Liver (tissue), 9 donors: ENCODE results near the gene RFT1. TPM values are rescaled to one million over a fixed set of nuclear protein-coding genes. Genes with fewer than 3 reads are reported as not detected.

Source experiments
- DNase-seq: peaks from one replicate; pipeline ENCODE4 v3.0.0-alpha.2; 2017; ENCODE audit warnings: low spot score
- H3K27ac ChIP-seq, 2 donors: one replicate each; pipeline ENCODE4 v1.7.0; 2013; ENCODE audit warnings: inconsistent platforms in 2 of 2, low read length in 2 of 2, control low read depth in 1 of 2, low read depth in 1 of 2, mild to moderate bottlenecking in 1 of 2
- H3K27me3 ChIP-seq, 4 donors: one replicate each; pipeline versions ENCODE4 v1.6.1 to v1.7.0; 2013; ENCODE audit warnings: low read length in 3 of 4, inconsistent platforms in 1 of 4, mild to moderate bottlenecking in 1 of 4, moderate library complexity in 1 of 4; ENCODE audit not compliant: control insufficient read depth in 4 of 4, insufficient read depth in 4 of 4
- H3K36me3 ChIP-seq, 4 donors: one replicate each; pipeline versions ENCODE4 v1.6.1 to v1.7.0; 2013; ENCODE audit warnings: low read length in 3 of 4, mild to moderate bottlenecking in 3 of 4, low read depth in 1 of 4, moderate library complexity in 1 of 4; ENCODE audit not compliant: control insufficient read depth in 4 of 4, insufficient read depth in 3 of 4
- H3K4me1 ChIP-seq, 4 donors: one replicate each; pipeline versions ENCODE4 v1.6.1 to v1.7.0; 2013; ENCODE audit warnings: low read length in 3 of 4, mild to moderate bottlenecking in 3 of 4, moderate library complexity in 1 of 4; ENCODE audit not compliant: control insufficient read depth in 4 of 4, insufficient read depth in 4 of 4
- H3K4me3 ChIP-seq, 3 donors: one replicate each; pipeline versions ENCODE4 v1.6.1 to v1.7.0; 2013; ENCODE audit warnings: low read length in 3 of 3, control low read depth in 1 of 3, low read depth in 1 of 3, mild to moderate bottlenecking in 1 of 3
- H3K9ac ChIP-seq, 2 donors: one replicate each; pipeline ENCODE4 v1.7.0; 2013; ENCODE audit warnings: low read length in 2 of 2, mild to moderate bottlenecking in 2 of 2, moderate library complexity in 2 of 2, control low read depth in 1 of 2, low read depth in 1 of 2
- H3K9me3 ChIP-seq, 4 donors: one replicate each; pipeline versions ENCODE4 v1.6.1 to v1.7.0; 2013; ENCODE audit warnings: low read length in 3 of 4; ENCODE audit not compliant: control insufficient read depth in 4 of 4
- EGR1 ChIP-seq, 2 donors: IDR thresholded peaks; 2 replicates each; pipeline ENCODE4 v1.6.1; 2016 to 2018; ENCODE audit warnings: antibody characterized with exemption in 2 of 2, low read depth in 2 of 2
- FOXA1 ChIP-seq: IDR thresholded peaks from 2 replicates; pipeline ENCODE4 v1.6.1; 2016; ENCODE audit warnings: antibody characterized with exemption
- FOXA2 ChIP-seq: IDR thresholded peaks from 2 replicates; pipeline ENCODE4 v1.6.1; 2016; ENCODE audit warnings: antibody characterized with exemption
- GABPA ChIP-seq, 2 donors: IDR thresholded peaks in 1 of 2; conservative IDR thresholded peaks in 1 of 2; 2 replicates each; pipeline ENCODE4 v1.6.1; 2016; ENCODE audit warnings: antibody characterized with exemption in 2 of 2, mild to moderate bottlenecking in 1 of 2, moderate library complexity in 1 of 2
- HNF4A ChIP-seq, 2 donors: conservative IDR thresholded peaks; 2 replicates each; pipeline ENCODE4 v1.6.1; 2016; ENCODE audit warnings: antibody characterized with exemption in 2 of 2, mild to moderate bottlenecking in 2 of 2
- HNF4G ChIP-seq: IDR thresholded peaks from 2 replicates; pipeline ENCODE4 v1.6.1; 2016; ENCODE audit warnings: antibody characterized with exemption
- NR2F2 ChIP-seq: IDR thresholded peaks from 2 replicates; pipeline ENCODE4 v1.6.1; 2016; ENCODE audit warnings: antibody characterized with exemption
- RAD21 ChIP-seq, 2 donors: IDR thresholded peaks; 2 replicates each; pipeline ENCODE4 v1.6.1; 2016; ENCODE audit warnings: antibody characterized with exemption in 2 of 2, mild to moderate bottlenecking in 2 of 2
- SP1 ChIP-seq: IDR thresholded peaks from 2 replicates; pipeline ENCODE4 v1.6.1; 2018; ENCODE audit warnings: antibody characterized with exemption, mild to moderate bottlenecking
- TAF1 ChIP-seq: conservative IDR thresholded peaks from 2 replicates; pipeline ENCODE4 v1.6.1; 2016; ENCODE audit warnings: antibody characterized with exemption, mild to moderate bottlenecking
- YY1 ChIP-seq: IDR thresholded peaks from 2 replicates; pipeline ENCODE4 v1.6.1; 2016; ENCODE audit warnings: antibody characterized with exemption, mild to moderate bottlenecking
- WGBS: extraction: QIAGEN DNeasy Blood & Tissue Kit; methylation state at CpG from one replicate; pipeline ENCODE4 v1.1.7; 2013; 5-methylcytosine and 5-hydroxymethylcytosine counted together
- polyA plus RNA-seq, 2 donors: library from polyadenylated mRNA; stranded (reverse) in 1 of 2; unstranded in 1 of 2; fragments of 200-250 nt in 1 of 2; fragments of >200 nt in 1 of 2; fragmentation: Nextera tagmentation in 1 of 2; extraction: Ambion mirVana in 1 of 2; gene quantifications; one replicate each; pipeline versions ENCODE4 v1.2.1 to v1.2.3, GENCODE V29; 2013 to 2015
- total RNA-seq, 2 donors: library from RNA; depleted of rRNA; stranded (reverse); fragments of >200 nt; gene quantifications; one replicate each; pipeline ENCODE4 v1.2.3, GENCODE V29; 2014
- TF ChIP-seq, protein P1 (sequence below): fragments of 150-350 bp; IDR thresholded peaks from 2 replicates; pipeline ENCODE4 v1.5.1; 2017; ENCODE audit warnings: improper control_type of control experiment, low read depth, low read length; ENCODE audit not compliant: missing input control
- TF ChIP-seq, protein P2 (sequence below): IDR thresholded peaks from 2 replicates; pipeline ENCODE4 v1.6.1; 2016; ENCODE audit warnings: antibody characterized with exemption
- TF ChIP-seq, protein P3 (sequence below): IDR thresholded peaks from 2 replicates; pipeline ENCODE4 v1.6.1; 2016; ENCODE audit warnings: antibody characterized with exemption, mild to moderate bottlenecking
- donor health status: healthy.
- donor health status: healthy.
- donor health status: healthy.
- donor health status: healthy.
- donor health status: healthy.

Gene RFT1
- total and polyA plus RNA-seq, 4 donors = 8.0 to 12.6 (median 11.8) TPM

DNA sequence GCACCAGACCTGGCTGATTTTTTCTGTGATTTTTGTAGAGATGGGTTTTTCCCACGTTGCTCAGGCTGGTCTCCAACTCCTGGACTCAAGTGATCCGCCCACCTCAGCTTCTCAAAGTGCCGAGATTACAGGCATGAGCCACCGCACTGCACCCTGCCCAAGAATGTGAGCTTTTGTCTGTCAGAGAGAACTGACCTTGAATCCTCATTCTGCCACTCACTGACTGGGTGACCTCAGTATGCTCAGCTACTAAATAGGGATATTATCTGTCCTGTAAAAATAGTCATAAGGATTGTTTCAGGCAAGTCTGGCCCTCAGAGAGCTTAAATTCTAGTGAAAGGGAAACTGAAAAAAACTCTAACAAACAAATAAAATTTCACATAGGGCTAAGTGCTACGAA lies 2.1 kb upstream of the RFT1 start:
- no peak for DNase-seq
- H3K9me3 ChIP-seq = no peaks in the 10 kb centered on the region
- WGBS = 81% methylated on average over 5 of the region's 5 CpGs
- H3K27me3 ChIP-seq = no peaks in the 10 kb centered on the region
- peaks cover 6 to 32% (median 27%) of the 10 kb centered on the region in 4 donors for H3K4me1 ChIP-seq
- H3K27ac ChIP-seq = no peak overlapping the region
- no peak overlapping the region for H3K9ac ChIP-seq
- H3K4me3 ChIP-seq = no peak overlapping the region
- TF ChIP-seq RAD21 (IDR thresholded peaks at IDR 0.05) (no peak), EGR1 (IDR thresholded peaks at IDR 0.05; ENCODE audit: low read depth in 2 of 2) (no peak), FOXA2 (no peak), HNF4A (conservative IDR thresholded peaks at IDR 0.05) (no peak), HNF4G (no peak), GABPA (IDR thresholded peaks at IDR 0.05 in 1 of 2, conservative IDR thresholded peaks at IDR 0.05 in 1 of 2) (no peak), FOXA1 (no peak), SP1 (no peak), YY1 (no peak), NR2F2 (no peak), TAF1 (no peak)
- TF ChIP-seq, protein P1, sequence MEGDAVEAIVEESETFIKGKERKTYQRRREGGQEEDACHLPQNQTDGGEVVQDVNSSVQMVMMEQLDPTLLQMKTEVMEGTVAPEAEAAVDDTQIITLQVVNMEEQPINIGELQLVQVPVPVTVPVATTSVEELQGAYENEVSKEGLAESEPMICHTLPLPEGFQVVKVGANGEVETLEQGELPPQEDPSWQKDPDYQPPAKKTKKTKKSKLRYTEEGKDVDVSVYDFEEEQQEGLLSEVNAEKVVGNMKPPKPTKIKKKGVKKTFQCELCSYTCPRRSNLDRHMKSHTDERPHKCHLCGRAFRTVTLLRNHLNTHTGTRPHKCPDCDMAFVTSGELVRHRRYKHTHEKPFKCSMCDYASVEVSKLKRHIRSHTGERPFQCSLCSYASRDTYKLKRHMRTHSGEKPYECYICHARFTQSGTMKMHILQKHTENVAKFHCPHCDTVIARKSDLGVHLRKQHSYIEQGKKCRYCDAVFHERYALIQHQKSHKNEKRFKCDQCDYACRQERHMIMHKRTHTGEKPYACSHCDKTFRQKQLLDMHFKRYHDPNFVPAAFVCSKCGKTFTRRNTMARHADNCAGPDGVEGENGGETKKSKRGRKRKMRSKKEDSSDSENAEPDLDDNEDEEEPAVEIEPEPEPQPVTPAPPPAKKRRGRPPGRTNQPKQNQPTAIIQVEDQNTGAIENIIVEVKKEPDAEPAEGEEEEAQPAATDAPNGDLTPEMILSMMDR = no peak
- TF ChIP-seq, protein P2, sequence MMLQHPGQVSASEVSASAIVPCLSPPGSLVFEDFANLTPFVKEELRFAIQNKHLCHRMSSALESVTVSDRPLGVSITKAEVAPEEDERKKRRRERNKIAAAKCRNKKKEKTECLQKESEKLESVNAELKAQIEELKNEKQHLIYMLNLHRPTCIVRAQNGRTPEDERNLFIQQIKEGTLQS = no peak
- H3K36me3 ChIP-seq = no peaks in the 10 kb centered on the region

DNA sequence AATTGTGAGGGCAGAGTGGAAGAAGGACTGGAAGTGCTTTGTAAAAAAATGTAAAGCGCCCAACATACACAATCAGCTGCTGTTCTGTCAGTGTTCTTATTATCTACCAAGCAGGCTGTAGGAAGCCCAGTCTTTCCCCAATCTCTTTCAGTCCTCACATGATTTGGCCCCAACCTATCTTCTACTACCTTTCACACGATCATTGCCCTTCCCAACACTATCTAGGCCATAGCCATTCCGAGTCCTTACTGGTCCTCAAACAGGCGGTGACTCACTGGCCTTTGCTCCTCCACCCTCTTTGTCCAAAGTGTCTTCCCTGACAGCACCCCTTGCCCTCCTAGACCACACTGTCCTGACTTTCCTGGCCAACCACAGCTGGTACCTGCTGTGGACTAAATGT lies 861 bp upstream of the RFT1 start:
- WGBS = 81% methylated on average over 4 of the region's 4 CpGs
- Histone ChIP-seq H3K27me3 (no peaks in the 10 kb centered on the region), H3K4me1 (peaks cover 6 to 32% (median 27%) of the 10 kb centered on the region in 4 donors), H3K27ac (peak overlapping the region in 1 of 2 donors; percentile 5), H3K36me3 (no peaks in the 10 kb centered on the region), H3K9ac (peak overlapping the region; percentile 40 to 81), H3K9me3 (no peaks in the 10 kb centered on the region), H3K4me3 (peak overlapping the region in 1 of 3 donors; percentile 78)
- no peak for DNase-seq
- TF ChIP-seq, protein P3, sequence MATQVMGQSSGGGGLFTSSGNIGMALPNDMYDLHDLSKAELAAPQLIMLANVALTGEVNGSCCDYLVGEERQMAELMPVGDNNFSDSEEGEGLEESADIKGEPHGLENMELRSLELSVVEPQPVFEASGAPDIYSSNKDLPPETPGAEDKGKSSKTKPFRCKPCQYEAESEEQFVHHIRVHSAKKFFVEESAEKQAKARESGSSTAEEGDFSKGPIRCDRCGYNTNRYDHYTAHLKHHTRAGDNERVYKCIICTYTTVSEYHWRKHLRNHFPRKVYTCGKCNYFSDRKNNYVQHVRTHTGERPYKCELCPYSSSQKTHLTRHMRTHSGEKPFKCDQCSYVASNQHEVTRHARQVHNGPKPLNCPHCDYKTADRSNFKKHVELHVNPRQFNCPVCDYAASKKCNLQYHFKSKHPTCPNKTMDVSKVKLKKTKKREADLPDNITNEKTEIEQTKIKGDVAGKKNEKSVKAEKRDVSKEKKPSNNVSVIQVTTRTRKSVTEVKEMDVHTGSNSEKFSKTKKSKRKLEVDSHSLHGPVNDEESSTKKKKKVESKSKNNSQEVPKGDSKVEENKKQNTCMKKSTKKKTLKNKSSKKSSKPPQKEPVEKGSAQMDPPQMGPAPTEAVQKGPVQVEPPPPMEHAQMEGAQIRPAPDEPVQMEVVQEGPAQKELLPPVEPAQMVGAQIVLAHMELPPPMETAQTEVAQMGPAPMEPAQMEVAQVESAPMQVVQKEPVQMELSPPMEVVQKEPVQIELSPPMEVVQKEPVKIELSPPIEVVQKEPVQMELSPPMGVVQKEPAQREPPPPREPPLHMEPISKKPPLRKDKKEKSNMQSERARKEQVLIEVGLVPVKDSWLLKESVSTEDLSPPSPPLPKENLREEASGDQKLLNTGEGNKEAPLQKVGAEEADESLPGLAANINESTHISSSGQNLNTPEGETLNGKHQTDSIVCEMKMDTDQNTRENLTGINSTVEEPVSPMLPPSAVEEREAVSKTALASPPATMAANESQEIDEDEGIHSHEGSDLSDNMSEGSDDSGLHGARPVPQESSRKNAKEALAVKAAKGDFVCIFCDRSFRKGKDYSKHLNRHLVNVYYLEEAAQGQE = no peak
- TF ChIP-seq YY1 (no peak), TAF1 (no peak), EGR1 (IDR thresholded peaks at IDR 0.05; ENCODE audit: low read depth in 2 of 2) (no peak)
- TF ChIP-seq, protein P1 = no peak
- TF ChIP-seq, protein P2 = no peak
